Measurements from ENCODE around the gene DACH1. TPM values are rescaled to one million over a fixed set of nuclear protein-coding genes. Genes with fewer than 3 reads are reported as not detected.
A peak's percentile ranks its signal among the peaks of the same experiment; 100 is the strongest.

DACH1 gene
- total RNA-seq, 1 donor from 2014 or later = 37.1 TPM

DNA sequence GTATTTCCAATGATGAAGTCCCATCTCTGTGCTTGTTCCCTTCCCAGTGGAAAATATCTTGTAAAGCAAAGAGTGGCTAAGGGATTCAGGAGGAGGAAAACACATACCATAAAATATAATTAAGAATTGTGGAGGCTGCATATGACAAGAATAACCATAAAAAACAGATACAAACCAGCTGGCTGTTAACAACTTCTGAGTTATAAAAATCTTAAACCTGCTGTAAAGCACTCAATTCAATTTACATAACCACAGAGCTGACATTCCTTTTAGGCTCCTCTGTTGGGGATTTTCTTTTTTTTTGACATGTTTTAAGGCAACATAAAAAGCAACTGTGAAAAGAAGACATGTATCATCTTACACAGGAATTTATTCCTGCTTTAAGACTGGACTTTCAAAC lies 207.6 kb downstream of the DACH1 start:
- no peak for DNase-seq (ENCODE audit: low spot score, unreplicated experiment)
- Mint-ChIP-seq H3K9me3 (ENCODE audit: low read depth) (no peaks in the 10 kb centered on the region), H3K36me3 (ENCODE audit: insufficient read depth) (no peaks in the 10 kb centered on the region), H3K27ac (no peak overlapping the region), H3K4me3 (ENCODE audit: low read depth) (no peak overlapping the region), H3K27me3 (no peaks in the 10 kb centered on the region), H3K4me1 (ENCODE audit: low read depth) (peaks cover 1% of the 10 kb centered on the region)
- TF ChIP-seq, protein P1, sequence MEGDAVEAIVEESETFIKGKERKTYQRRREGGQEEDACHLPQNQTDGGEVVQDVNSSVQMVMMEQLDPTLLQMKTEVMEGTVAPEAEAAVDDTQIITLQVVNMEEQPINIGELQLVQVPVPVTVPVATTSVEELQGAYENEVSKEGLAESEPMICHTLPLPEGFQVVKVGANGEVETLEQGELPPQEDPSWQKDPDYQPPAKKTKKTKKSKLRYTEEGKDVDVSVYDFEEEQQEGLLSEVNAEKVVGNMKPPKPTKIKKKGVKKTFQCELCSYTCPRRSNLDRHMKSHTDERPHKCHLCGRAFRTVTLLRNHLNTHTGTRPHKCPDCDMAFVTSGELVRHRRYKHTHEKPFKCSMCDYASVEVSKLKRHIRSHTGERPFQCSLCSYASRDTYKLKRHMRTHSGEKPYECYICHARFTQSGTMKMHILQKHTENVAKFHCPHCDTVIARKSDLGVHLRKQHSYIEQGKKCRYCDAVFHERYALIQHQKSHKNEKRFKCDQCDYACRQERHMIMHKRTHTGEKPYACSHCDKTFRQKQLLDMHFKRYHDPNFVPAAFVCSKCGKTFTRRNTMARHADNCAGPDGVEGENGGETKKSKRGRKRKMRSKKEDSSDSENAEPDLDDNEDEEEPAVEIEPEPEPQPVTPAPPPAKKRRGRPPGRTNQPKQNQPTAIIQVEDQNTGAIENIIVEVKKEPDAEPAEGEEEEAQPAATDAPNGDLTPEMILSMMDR (IDR thresholded peaks at IDR 0.05; ENCODE audit: unreplicated experiment) = no peak

DNA sequence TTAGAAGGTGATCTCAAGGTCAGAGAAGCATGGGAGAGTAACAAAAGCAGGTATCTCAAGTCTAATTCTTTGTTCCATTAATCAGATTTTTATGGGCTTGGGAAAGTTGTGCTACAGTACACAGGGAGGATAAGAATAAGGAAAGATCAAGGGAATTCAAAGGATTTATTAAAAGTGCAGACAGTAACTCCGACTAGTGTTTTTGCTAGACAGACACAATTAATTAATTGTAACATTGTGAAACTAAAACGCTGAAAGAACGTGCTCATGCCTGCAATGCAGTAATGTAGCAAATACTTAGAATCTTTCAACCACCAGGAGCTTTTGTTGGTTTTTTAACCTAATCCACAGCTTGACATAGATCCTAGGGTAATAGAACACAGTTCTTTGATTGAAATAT lies 221.5 kb downstream of the DACH1 start:
- no peak overlapping the region for H3K4me3 Mint-ChIP-seq (ENCODE audit: low read depth)
- TF ChIP-seq, protein P1 (IDR thresholded peaks at IDR 0.05; ENCODE audit: unreplicated experiment) = no peak
- no peaks in the 10 kb centered on the region for H3K27me3 Mint-ChIP-seq
- H3K36me3 Mint-ChIP-seq (ENCODE audit: insufficient read depth) = no peaks in the 10 kb centered on the region
- peaks cover 20% of the 10 kb centered on the region for H3K4me1 Mint-ChIP-seq (ENCODE audit: low read depth)
- no peak overlapping the region for H3K27ac Mint-ChIP-seq
- no peaks in the 10 kb centered on the region for H3K9me3 Mint-ChIP-seq (ENCODE audit: low read depth)
- no peak for DNase-seq (ENCODE audit: low spot score, unreplicated experiment)

DNA sequence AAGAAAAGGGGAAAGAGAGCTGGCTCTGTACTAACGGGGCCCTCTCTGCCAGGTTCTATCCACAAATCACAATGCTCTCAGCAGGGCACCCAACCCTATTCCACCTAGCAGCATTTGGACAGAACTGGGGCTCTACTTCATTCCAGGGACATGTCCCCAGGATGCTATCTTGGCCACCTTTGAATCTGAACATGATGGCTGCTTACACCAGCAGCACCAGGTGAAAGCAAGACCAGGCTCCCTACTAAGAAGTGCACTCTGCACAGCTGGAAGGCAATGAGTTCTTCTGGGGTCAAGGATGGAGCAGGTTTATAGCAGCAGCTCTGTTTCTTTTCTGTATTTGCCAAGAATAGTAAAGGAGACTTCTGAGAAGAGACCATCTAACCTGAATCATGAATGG lies 222.4 kb downstream of the DACH1 start:
- Mint-ChIP-seq H3K4me3 (ENCODE audit: low read depth) (no peak overlapping the region), H3K36me3 (ENCODE audit: insufficient read depth) (no peaks in the 10 kb centered on the region), H3K27me3 (no peaks in the 10 kb centered on the region), H3K27ac (no peak overlapping the region), H3K9me3 (ENCODE audit: low read depth) (no peaks in the 10 kb centered on the region), H3K4me1 (ENCODE audit: low read depth) (peaks cover 27% of the 10 kb centered on the region)
- TF ChIP-seq, protein P1 (IDR thresholded peaks at IDR 0.05; ENCODE audit: unreplicated experiment) = no peak
- no peak for DNase-seq (ENCODE audit: low spot score, unreplicated experiment)

DNA sequence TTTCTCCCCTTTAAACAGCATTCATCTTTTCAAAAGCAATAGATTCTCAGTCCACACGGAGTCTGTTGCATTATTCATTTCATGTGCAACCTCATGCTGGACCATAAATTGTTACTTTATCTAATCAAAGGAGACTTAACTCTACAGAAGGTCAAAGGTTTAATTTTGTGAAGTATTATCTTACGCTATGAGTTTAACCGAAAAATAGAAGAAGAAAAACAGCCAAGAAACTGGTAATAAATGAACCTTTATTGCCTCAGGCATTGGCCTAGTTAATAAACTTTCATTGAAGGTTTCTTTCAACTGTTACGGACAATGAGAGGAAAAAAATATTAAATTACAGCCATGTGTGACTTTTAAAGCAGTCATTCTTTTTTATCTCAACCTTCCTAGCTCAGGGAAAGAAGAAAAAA lies 223.6 kb downstream of the DACH1 start:
- peaks cover 36% of the 10 kb centered on the region for H3K4me1 Mint-ChIP-seq (ENCODE audit: low read depth)
- peak overlapping the region; percentile 86 for H3K27ac Mint-ChIP-seq
- H3K4me3 Mint-ChIP-seq (ENCODE audit: low read depth) = no peak overlapping the region
- TF ChIP-seq, protein P1 (IDR thresholded peaks at IDR 0.05; ENCODE audit: unreplicated experiment) = no peak
- no peaks in the 10 kb centered on the region for H3K9me3 Mint-ChIP-seq (ENCODE audit: low read depth)
- no peaks in the 10 kb centered on the region for H3K27me3 Mint-ChIP-seq
- H3K36me3 Mint-ChIP-seq (ENCODE audit: insufficient read depth) = no peaks in the 10 kb centered on the region
- no peak for DNase-seq (ENCODE audit: low spot score, unreplicated experiment)

DNA sequence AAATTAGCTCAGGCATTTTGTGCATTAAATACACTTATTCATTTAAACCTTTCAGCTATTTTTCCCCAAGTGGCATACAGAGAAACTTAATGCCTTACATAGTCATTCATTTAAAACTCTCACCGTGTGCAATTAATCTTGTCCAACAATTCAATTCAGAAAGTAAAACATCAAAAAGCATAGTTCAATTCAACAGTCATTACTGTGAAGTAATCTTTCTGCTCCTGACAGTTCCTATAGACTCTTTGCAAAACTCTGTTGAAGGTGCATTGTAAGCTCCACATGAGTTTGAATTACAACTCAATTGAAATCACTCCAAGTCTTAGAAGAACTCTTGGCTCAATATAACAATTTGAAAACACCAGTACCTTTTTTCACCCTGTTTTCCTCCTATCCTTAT lies 228.3 kb downstream of the DACH1 start:
- no peak overlapping the region for H3K4me3 Mint-ChIP-seq (ENCODE audit: low read depth)
- H3K9me3 Mint-ChIP-seq (ENCODE audit: low read depth) = no peaks in the 10 kb centered on the region
- H3K4me1 Mint-ChIP-seq (ENCODE audit: low read depth) = peaks cover 32% of the 10 kb centered on the region
- no peaks in the 10 kb centered on the region for H3K27me3 Mint-ChIP-seq
- no peaks in the 10 kb centered on the region for H3K36me3 Mint-ChIP-seq (ENCODE audit: insufficient read depth)
- TF ChIP-seq, protein P1 (IDR thresholded peaks at IDR 0.05; ENCODE audit: unreplicated experiment) = no peak
- DNase-seq (ENCODE audit: low spot score, unreplicated experiment) = no peak
- H3K27ac Mint-ChIP-seq = peak overlapping the region; percentile 38

Data from progenitor cell of endocrine pancreas (in vitro differentiated cells).